ENCODE data around the gene STXBP1. TPM values are rescaled to one million over a fixed set of nuclear protein-coding genes. Genes with fewer than 3 reads are reported as not detected.

Gene STXBP1
- total and polyA plus RNA-seq, 2 of the 4 experiments (the other 2 are of a cell fraction) = 15.8 to 22.6 TPM

GRCh38 chr9:127606043-127606442, 6.0 kb upstream of the STXBP1 start:
- H2AK5ac ChIP-seq (ENCODE audit: low read depth, low read length) = no peak overlapping the region
- H3K9me3 ChIP-seq (ENCODE audit: control insufficient read depth, insufficient read depth, low read length) = no peaks in the 10 kb centered on the region
- peaks cover 11% of the 10 kb centered on the region for H3K4me1 ChIP-seq (ENCODE audit: control insufficient read depth, insufficient read depth, low read length)
- no peak overlapping the region for H2AFZ ChIP-seq (replicated peaks; ENCODE audit: low read length, poor library complexity)
- H4K91ac ChIP-seq (ENCODE audit: insufficient read depth, low read depth, low read length) = no peak overlapping the region
- CTCF ChIA-PET = no interaction called here
- H3K9me1 ChIP-seq (ENCODE audit: insufficient read depth, low read length) = no peaks in the 10 kb centered on the region; the same call in 1 of the 2 replicates
- H3K4me2 ChIP-seq (ENCODE audit: low read depth, low read length) = no peak overlapping the region
- H2BK5ac ChIP-seq (ENCODE audit: low read depth, low read length, poor library complexity, severe bottlenecking) = no peak overlapping the region
- H3K56ac ChIP-seq (ENCODE audit: extremely low read depth, insufficient read depth, low read length) = no peak overlapping the region
- H3K79me1 ChIP-seq (ENCODE audit: low read depth in 1 of 2, low read length in 2 of 2) = no peaks in the 10 kb centered on the region
- H2AK9ac ChIP-seq (replicated peaks; ENCODE audit: low read depth, low read length, poor library complexity) = no peak overlapping the region
- no peak overlapping the region for H3K4ac ChIP-seq (ENCODE audit: low read depth, low read length)
- no peak for TF ChIP-seq USF2 (IDR thresholded peaks at IDR 0.05; ENCODE audit: low read depth, low read length)
- TF ChIP-seq CTCF (conservative IDR thresholded peaks at IDR 0.05; ENCODE audit: low read depth, low read length) = no peak
- dilution Hi-C loops (cut with HindIII; ENCODE audit: low sequenced_read_pairs, unreplicated experiment) = no loop called here
- H3K9ac ChIP-seq (ENCODE audit: low read depth, low read length) = no peak overlapping the region
- H4K8ac ChIP-seq (ENCODE audit: low read depth in 2 of 2, low read length in 2 of 2) = no peak overlapping the region
- no peak overlapping the region for H2BK15ac ChIP-seq (ENCODE audit: low read depth, low read length)
- H3K36me3 ChIP-seq (ENCODE audit: control insufficient read depth, insufficient read depth, low read length) = no peaks in the 10 kb centered on the region
- BruUV-seq (replicated peaks) = no TSS peak
- no peak overlapping the region for H3K27ac ChIP-seq (ENCODE audit: insufficient read depth, low read length)
- H3K14ac ChIP-seq (replicated peaks; ENCODE audit: low read depth, low read length) = no peak overlapping the region
- H3K27me3 ChIP-seq (ENCODE audit: control insufficient read depth, insufficient read depth, low read length) = no peaks in the 10 kb centered on the region
- peaks cover 12% of the 10 kb centered on the region for H4K20me1 ChIP-seq (ENCODE audit: insufficient read depth, low read length)
- intact Hi-C loops (cut with micrococcal nuclease) = no loop called here
- whole genome bisulfite sequencing, 2 experiments (ENCODE audit: extremely low coverage in 2 of 2, insufficient read length in 1 of 2) = no CpG with 5 or more reads among the region's 1 CpG
- no peak overlapping the region for H2BK20ac ChIP-seq (ENCODE audit: low read depth, low read length)
- ATAC-seq (ENCODE audit: low read depth) (no peak), DNase-seq (no peak)
- no peak overlapping the region for H3K18ac ChIP-seq (ENCODE audit: low read depth, low read length)
- in situ Hi-C loops (cut with MboI; ENCODE audit: low sequenced_read_pairs) = no loop called here
- H3K23ac ChIP-seq (ENCODE audit: low read depth, low read length) = no peak overlapping the region
- H4K5ac ChIP-seq (ENCODE audit: low read depth, low read length) = no peak overlapping the region
- H2BK120ac ChIP-seq (ENCODE audit: low read depth, low read length) = no peak overlapping the region
- POLR2A ChIA-PET (ENCODE audit: unreplicated experiment) = no interaction called here
- no peak overlapping the region for H3K4me3 ChIP-seq (ENCODE audit: insufficient read depth, low read depth, low read length)
